T-helper 1 cell (primary cell): ENCODE data around the gene TBC1D9.

Experiments used
- DNase-seq, 5 donors: peaks; one replicate each; pipeline ENCODE4 v3.0.0-alpha.2; 2012 to 2020

TBC1D9 gene

DNA sequence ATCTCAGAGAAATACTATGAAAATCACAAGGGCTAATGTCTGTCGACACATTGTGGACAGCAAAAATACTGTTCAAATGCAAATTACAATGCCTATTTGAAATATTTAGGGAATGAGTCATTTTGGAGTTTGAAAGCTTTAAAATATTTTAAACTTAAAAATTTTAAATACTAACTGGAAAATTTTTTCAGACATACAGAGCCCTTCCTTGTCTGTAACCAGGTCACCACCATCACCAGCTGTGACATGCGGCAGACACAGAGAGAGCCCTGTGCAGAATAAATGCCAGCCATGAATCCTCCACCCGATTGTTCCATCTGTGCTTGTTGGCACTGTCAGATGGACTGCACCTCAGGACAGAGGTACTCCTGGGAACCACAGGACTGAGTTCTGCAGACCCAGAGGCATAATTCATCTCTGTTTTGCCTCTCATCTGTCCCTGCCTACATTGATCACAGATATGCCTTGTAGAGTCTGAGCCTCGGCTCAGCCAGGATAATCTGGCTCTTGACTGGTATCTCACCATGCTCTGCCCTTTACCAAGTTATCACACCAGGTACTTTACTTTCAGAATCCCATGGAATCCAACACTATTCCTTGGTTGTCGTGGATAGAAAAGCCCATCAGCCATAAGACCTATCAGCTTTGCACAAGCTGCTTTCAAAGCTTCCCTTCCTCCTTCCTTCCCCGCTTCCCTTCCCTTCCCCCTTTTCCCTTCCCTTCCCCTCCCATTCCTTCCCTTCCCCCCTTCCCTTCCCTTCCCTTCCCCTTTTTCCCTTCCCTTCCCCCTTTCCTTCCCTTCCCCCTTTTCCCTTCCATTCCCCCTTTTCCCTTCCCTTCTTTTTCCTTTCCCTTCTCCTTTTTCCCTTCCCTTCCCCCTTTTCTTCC is 67.2 kb downstream of the TBC1D9 start:
- DNase-seq: no peak

DNA sequence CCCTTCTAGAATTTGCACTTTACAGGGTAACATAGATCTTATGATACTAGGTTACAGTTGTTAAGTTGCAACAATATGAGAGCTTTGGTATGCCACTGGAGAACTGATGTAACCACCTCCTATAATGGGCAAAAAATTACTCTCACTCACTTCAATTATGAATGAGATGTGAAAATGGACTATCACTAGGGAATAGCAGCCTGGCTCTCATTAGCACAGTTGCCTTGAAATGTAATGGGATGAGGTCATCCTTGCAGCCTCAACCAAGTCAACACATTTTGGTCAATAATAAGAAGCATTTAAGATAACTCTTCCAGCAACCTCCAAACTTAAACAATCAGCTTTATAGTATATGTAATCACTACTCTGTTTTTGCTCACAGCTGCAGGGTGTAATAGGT is 69.4 kb downstream of the TBC1D9 start:
- DNase-seq: no peak

DNA sequence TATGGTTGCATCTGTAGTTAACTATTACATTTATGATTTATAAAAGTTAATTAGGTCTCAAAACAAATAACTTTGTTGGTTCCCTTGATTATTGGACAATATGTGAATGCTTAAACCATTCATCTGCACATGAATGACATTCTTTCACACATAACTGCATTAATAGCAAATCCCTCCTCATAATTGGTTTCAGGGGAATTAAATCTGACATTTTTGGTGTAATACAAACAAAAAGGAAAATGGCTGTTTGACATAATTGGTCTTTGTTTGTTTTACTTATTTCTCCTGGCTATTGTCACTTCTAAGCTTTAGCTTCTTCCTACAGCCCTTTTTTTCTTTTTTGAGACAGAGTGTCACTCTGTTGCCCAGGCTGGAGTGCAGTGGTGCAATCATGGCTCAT is 71.9 kb downstream of the TBC1D9 start:
- no peak for DNase-seq

DNA sequence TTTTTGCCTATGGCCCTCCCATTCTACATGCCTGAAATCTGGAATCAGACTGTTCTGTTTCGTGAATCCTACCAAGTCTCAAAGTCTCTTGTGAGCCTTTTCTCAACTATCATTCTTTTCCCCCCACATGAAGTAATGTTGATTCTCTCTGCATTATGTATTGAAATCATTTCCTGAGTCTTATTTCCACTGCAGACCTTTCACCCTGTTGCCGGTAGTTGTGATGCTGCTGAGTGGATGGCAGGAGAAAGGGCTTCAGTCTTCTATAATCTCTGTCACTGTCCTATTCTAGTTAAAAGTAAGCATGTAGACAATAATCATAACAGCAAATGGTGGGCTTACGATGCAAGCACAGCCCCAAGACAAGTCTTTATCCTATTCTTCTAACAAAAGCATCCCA is 75.0 kb downstream of the TBC1D9 start:
- DNase-seq: no peak

DNA sequence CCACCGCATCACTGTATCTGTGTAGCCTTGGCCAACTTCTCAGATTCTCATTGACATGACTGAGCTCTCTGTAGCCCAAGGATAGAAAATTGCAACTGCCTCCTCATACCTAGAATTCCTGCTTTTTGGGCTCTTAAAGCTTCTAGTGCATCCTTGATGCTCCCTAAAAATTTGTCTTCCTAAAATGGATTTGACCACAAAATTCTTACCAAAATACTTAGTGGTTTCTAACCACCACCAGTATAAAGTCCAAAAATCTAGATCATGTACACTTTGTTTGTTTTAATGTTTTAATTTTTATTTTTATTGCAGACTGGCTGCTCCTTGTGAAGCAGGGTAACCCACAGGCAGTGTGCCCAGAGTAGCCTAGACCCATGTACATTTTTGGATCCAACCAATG is 75.5 kb downstream of the TBC1D9 start:
- no peak for DNase-seq

DNA sequence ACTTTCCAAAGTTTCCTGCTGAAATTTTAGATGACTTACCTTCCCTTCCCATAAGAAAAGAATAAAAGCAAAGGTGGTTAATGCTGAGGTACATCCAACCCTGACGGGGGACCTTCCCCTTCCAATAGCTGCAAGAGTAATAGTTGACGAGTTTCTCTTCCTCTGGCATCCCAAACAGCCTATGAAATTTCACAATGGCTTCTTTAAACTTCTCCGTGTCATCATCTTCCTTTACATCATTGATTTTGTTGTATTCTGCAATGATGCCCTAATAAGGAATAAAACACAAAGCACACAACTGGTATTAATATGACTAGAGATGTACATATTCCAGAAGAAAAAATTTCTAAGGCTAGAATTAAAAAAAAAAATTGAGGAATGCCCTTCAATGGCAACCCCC is 76.6 kb downstream of the TBC1D9 start:
- DNase-seq: no peak

DNA sequence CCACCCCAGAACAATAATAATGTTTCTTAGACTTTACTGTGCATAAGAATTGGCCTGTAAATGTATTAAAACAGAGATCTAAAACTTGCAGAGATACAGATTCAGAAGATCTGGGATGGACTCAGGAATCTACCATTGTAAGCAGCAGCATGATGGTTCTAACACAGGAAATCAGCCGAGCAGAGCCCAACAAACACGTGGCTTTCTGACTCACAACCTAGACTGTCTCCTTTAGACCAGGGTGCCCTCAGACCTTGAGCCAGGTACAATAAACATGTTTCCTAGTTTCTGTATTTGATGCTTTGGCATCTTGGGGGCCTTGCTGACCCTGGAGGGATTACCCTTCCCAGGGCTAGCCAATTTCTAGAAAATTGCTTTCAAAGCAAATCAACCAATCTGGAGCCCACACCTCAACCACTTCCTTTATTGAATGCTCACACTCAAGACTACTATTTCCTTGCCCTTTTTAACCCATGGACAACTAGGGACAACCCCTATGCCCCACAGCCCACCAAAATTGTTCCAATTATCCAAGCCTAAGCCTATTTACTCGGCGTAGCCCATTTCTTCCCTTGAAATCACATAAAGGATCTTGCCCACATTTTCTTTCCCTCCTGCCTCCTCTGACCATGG is 80.5 kb downstream of the TBC1D9 start:
- DNase-seq: no peak

DNA sequence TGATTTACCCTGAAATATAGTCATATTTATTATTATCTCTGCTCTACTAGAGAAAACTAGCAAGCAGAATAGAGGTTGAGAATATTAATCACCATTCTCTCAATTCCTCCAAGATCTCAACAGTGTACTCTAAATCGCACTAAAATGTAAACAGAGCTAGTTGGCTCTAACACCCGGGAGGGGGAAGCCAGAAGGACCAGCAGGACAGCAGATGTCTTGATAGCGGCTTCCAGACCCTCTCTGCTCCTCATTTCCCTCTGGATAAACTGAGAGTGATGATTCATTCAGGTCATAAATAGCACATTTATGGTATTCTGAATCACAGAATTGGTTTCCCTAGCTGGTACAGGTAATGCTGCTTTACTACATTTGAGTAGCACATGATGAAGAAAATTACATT is 82.5 kb downstream of the TBC1D9 start:
- DNase-seq: no peak

DNA sequence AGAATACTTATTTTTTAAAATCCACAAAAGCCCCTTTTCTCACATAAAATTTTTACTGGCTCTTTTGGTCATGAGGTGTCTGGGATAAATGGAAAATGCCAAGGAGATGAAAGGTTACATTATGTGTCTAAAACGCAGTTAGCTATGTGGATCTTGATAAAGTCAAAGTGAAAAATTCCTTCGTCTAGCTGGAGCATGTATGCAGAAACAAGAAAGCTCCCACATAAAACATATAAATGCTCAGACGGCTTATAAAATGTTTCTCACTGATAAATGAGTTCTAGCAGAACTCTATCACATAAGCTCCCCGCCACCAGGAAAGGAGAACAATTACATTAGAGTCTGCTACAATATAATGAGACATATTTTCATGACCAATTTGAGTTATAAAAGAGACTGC is 83.8 kb downstream of the TBC1D9 start:
- no peak for DNase-seq

DNA sequence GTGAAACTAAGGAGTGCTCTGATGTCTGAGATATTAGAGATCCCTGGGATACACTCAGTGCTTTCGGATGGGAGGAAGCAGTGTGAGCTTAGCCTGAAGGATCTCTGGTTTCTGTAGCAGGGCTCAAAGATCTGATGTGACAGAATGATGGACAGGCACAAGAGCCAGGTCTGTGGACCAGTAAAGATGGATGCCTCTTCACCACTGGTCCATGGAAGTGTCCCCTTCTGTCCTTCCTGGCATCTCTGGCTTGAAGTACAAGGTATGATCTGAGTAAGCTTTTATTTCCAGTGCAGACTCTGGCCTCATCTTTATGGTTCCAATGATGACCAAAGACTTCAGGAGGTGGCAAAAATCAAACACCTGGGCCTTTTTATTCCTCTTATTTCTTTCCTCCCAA is 88.1 kb downstream of the TBC1D9 start:
- no peak for DNase-seq

DNA sequence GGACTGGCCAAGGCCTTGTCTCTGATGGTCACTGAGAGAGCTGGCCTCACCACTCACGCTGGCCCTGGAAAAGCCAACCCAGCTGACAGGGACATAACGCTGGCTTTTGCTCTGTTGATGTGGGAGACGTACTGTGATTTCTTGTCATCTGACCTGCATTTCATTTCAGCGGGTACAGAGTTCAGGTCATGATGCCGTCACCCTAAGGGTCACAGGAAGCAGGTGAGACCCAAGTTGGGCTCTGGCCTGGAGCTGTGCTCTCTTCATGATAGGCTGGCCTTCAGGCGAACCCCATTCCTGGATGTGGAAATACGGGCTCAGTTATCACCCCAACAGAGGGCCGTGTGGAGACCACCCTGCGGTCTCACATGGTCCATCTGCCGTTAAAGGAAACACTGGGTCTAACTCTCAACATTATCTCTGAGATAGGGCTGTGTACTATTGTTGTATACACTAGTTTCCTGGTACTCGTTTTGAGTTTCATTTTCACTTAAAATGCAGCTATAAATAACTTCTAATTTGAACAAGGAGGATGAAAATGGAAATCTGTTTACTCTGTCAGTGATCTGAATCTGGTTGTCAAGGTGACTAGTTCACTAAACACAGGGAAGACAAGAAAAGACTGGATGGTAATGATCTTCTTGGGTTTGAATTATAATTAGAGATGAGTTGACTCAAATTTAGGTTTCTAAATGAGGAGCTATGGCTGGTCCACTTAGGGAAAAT is 89.1 kb downstream of the TBC1D9 start:
- no peak for DNase-seq

DNA sequence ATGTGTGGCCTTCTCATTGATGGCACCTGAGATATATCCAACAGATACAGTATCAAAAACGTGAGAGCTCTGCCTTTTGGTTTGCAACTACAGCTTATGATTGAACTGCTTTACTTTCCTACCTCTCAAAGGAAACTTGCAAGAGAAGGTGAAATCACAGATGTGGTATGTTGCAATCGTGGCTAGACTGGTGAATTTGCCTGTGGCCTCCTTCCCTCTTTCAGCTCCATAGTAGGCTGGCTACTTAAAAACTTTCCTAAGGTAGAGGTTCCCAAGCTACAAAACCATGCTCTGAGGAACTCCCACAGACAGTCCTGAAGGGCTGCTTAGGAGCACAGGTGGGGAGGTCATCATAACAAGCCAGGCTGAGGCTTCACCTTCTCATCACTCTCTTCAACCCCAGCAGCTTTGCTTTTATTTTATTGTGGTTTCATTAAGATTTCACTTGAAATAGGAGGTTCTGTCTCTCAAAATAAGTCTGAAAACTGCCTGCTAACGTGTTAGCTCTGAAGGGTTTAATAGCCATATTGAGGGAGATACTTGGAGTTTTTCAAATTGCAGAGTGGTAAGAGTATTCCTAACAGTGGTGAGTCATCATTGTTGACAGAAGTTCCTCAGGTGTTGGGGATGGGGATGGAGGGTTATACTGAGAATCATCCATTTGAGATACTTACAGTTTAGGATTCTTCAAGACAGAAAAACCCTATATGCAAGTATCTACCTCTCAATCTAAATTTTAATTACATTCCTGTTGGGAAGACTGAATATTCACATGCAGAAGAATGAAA is 93.9 kb downstream of the TBC1D9 start:
- DNase-seq: no peak

DNA sequence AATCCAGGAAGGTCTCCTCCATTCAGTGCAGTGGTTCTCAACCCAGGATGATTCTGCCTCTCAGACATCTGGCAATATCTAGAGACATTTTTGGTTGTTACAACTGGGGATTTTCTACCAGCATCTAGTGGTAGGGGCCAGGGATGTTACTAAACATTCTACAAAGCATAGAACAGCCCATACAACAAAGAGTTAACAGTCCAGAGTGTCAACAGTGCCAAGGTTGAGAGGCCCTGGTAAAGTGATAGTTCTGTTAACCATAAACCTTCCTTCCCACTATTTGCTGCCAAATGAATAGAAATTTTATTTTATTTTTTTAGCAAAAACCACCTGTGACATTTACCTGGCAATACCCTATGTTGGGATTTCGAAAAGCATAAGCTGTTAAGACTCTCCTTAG is 94.6 kb downstream of the TBC1D9 start:
- no peak for DNase-seq

DNA sequence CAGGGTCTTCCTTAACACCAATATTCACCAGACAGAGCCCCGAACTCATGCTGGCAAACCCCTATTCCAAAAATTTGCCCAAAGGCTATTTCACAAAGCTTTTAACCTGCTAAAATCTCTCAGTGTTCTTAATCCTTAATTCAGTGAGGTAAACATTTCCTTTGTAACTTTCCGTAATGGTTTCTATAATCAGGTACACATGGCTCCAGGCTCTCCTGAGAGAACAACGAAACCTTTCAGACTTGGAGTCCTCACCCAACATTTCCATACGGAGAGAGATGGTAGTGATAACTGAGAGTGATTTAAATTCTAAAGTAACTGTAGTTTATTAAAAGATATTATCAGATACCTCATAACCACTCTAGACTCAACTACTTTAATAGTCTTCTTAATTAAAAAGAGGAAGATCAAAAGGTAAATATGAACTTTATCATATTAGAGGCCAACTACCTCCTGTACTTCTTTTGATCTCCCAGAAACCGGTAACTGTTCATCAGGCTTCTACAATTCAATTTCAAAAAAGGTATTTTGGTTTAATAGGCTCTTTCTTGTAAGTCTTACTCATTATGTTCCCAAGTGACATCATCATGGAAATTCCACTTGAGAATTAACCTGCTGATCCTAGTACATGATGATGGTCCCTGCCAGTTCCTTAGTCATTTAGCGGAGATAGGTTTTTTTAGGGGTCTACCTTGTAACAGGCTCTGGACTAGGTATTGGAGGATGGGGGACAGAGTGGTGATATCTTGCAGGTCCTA is 96.1 kb downstream of the TBC1D9 start:
- DNase-seq: no peak

DNA sequence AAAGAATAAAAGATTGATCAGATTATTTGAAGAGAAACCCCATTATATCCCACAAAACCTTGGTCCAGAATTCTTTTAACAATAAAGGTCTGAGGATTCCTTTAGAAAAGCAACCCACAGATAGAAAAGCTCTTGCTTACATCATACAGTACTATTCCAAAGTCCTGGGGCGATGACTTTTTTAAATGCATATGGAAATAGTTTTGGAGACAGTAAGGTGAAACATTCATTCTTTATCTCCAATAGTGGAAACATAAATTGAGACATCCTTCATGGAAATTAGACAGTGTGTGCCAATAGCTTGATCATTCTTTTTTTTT is 101.7 kb downstream of the TBC1D9 start:
- no peak for DNase-seq

DNA sequence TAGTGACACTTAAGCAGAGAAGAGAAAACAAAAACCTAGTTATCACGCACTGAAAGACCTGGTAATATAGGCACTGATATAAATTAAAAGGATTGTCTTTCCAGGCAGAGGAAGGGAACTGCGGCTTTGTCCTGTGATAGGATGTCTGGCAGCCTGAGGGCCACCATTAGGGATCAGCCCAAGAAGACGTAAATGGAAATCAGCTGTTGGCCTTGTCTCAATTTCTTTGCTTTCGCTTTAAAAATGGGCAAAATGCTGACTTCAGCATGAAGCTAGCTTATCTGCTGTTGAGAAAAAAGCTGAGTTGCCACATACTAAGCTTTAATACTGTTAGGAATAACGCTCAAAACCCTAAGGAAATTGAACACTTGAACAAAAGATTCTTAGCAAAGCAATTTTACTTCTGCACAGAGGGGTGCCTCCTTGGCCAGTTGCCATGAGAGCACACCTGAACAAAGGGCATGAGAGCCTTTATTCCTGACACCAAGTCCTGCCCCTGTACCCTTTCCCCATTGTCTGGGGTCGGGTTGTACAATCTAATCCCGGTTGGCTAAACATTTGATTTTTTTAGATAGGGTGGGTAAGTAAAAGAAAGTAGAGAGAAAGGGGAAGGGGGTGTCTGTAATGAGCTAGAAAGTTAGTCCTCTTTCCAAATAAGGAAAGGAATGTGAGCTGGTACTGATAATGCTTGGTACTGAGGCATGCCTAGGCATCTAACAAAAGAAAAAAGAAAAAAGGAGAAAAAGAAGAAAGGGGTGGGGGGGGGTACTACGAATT is 102.3 kb downstream of the TBC1D9 start:
- DNase-seq: no peak

DNA sequence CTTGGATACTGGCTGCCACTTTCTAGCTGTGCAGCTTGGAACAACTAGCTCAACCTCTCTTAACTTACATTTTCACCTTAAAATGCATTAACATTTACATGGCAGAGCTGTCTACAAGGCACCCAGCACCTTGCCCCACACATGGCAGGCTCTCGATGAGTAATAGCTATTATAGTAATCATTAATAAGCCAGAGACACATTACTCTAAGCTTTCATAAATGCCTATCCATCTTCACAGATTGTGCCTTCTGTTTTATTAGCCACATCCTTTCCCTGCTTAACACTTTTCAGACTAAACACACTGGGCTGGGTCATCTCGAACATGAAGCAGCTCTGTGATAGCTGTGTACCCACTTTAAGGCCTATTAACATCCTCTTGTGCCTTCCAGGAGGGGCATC is 103.6 kb downstream of the TBC1D9 start:
- no peak for DNase-seq

DNA sequence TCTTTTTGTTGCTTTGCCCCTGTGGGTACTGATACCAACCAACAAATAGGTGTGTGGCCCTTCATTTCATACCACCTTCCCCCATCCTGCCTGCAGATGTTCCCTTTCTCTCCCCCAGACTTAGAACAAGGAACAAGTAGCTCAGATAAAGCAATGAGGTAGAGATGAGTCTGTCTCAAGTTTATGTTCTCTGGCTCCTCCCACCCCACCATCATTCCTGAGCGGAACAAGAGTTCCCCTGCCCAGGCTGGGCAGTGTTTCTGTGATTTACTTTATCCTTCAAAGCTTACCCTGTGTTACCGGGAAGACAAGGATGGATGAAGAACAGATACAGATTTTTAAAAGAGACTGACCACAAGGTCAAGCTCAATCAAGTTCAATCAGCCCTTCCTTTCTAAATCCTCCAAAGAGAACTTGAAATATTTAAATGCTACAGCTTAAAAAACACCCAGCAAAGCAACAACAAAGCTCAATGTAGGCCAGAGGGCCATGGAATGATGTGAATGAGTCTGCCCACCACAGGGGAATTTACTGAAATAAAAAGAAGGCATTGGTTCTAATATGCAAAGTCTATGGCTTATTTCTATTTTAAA is 107.4 kb downstream of the TBC1D9 start:
- no peak for DNase-seq

DNA sequence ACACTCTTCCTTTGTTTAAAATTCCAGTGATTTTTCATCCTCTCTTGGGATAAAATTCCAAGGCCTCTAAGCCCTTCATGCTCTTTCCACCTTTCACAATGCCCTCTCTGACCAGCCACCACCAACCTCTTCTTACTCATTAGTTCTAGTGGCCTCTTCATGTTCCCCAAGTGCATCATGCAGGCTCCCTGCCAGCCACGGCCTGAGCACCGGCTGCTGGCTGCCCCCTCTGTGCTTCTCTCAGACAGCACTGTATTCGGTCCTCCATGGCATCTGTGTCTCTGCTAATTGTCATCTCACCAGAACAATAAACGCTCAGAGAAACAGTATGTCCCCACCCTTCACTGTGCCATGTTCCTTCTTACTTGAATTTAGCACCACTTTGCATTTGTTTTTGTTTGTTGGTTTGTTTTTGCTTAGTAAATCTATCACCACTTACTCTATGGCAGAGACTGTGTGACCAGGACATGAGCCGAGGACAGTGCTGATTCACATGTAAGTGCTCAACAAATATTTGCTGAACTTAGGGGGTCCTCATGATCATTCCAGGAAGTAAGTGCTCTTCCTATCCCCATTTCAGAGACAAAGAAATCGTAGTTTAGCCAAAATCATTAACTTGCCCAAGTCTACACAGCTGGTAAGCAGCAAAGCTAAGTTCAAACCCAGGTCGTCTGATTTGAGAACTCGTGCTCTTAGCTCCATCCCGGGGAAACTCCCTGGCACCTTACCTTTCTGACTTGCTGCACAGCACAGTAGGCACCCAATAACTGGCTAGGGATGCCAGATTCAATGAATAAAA is 110.4 kb downstream of the TBC1D9 start:
- no peak for DNase-seq

DNA sequence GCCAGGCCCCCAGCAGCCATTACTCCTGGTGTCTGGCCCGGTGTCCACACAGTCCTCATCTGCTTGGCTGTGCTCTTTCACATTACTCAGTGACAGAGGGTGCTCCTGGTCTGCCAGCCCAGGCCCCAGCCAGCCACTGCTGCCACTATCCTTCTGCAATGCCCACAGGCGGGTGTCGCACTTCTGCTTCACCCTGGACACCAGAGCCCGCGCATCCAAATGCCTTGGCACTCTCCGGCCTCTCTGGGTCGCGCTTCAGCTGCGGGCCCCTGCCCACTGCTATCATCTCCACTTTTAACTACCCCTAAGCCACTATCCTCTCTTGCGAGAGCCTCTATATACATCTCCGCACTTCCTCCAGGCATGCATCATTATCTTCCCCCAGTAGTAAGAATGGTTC is 111.0 kb downstream of the TBC1D9 start:
- DNase-seq: no peak
